Activated CD8-positive, alpha-beta memory T cell treated with anti-CD3 and anti-CD28 coated beads for 1 hour (primary cell): Measurements from ENCODE around the gene ADGRG3.

Experiments used
- DNase-seq, 2 donors: peaks; one replicate each; pipeline ENCODE4 v3.0.0-alpha.2; 2020; ENCODE audit warnings: low read depth in 1 of 2; ENCODE audit errors: extremely low read depth in 1 of 2

ADGRG3 gene

GRCh38 chr16:57694725-57695679 is 26.9 kb downstream of the ADGRG3 start, which contains the start of gene DRC7:
Gene DRC7, plus strand, starts transcription at chr16:57694806. Its CDS starts 3,144 bp downstream, at chr16:57697950.
- DNase-seq = no peak

GRCh38 chr16:57695680-57696069 is 27.6 kb downstream of the ADGRG3 start:
- no peak for DNase-seq

GRCh38 chr16:57696240-57696639 is 28.1 kb downstream of the ADGRG3 start:
- DNase-seq = no peak

GRCh38 chr16:57697896-57698537 is 29.9 kb downstream of the ADGRG3 start:
- DNase-seq = no peak

- no peak for DNase-seq
These were observed 30.8 kb downstream of the ADGRG3 start for GRCh38 chr16:57698812-57699405.

GRCh38 chr16:57699481-57699880 is 31.4 kb downstream of the ADGRG3 start:
- DNase-seq = no peak

GRCh38 chr16:57699899-57700298 is 31.8 kb downstream of the ADGRG3 start:
- no peak for DNase-seq

- no peak for DNase-seq
These were observed 32.9 kb downstream of the ADGRG3 start for GRCh38 chr16:57700781-57701551.

- no peak for DNase-seq
These were observed 33.8 kb downstream of the ADGRG3 start for GRCh38 chr16:57701759-57702371.

- no peak for DNase-seq
These were observed 35.4 kb downstream of the ADGRG3 start for GRCh38 chr16:57703416-57704010.

- DNase-seq = no peak
These were observed 36.2 kb downstream of the ADGRG3 start for GRCh38 chr16:57704011-57704904.

- no peak for DNase-seq
These were observed 37.1 kb downstream of the ADGRG3 start for GRCh38 chr16:57704905-57705852.

- DNase-seq = no peak
These were observed 38.6 kb downstream of the ADGRG3 start for GRCh38 chr16:57706717-57707116.

- DNase-seq = no peak
These were observed 39.2 kb downstream of the ADGRG3 start for GRCh38 chr16:57707331-57707730.

GRCh38 chr16:57708168-57708567 is 40.1 kb downstream of the ADGRG3 start:
- DNase-seq = no peak

- DNase-seq = no peak
These were observed 41.6 kb downstream of the ADGRG3 start for GRCh38 chr16:57709663-57710062.

- DNase-seq = no peak
These were observed 43.2 kb downstream of the ADGRG3 start for GRCh38 chr16:57711346-57711745.

- DNase-seq = no peak
These were observed 43.9 kb downstream of the ADGRG3 start for GRCh38 chr16:57711993-57712392.
